ENCODE measurements around the gene MAGI3.
A peak's percentile ranks its signal among the peaks of the same experiment; 100 is the strongest.

MAGI3 gene

GRCh38 chr1:113662101-113662500 is 271.8 kb downstream of the MAGI3 start:
- DNase-seq: no peak

- no peak for DNase-seq
These were observed 273.0 kb downstream of the MAGI3 start for GRCh38 chr1:113663165-113663951.

DNA sequence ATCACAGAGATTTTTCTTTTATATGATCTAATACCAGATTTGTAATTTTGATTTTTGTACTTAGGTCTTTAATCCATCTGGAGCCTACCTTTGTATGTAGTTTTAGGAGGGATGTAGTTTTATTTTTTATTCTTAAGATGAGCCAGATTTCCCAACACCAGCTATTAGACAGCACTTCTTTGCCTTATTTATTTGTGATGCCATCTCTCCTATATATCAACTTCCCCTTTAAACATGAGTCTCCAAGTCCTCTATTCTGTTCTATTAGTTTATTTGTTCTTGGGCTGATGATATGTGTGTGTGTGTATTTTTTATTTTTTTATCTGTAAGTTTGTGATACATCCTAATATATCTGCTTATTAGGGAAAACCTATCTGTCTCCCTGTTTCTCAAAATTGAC is 274.8 kb downstream of the MAGI3 start:
- DNase-seq: no peak

- no peak for DNase-seq
These were observed 275.8 kb downstream of the MAGI3 start for GRCh38 chr1:113666126-113666525.

DNA sequence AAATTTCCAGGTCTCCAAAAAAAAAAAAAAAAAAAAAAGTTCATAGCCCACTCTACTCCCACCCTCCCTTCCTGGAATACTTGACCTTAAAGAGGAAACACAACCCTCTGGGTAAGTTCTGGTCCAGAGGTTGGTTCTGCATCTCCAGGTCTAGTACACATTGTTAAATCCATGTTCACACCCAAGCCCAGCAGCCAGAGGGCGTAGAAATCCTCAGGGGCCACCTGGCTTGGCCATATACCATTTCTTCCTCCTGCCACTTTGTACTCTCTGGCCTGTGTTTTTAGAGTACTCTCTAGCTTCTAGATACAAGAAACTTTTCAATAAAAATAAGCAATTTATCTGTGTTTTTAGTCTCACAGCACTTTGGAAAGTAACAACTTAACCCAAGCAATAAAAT is 279.7 kb downstream of the MAGI3 start:
- no peak for DNase-seq

DNA sequence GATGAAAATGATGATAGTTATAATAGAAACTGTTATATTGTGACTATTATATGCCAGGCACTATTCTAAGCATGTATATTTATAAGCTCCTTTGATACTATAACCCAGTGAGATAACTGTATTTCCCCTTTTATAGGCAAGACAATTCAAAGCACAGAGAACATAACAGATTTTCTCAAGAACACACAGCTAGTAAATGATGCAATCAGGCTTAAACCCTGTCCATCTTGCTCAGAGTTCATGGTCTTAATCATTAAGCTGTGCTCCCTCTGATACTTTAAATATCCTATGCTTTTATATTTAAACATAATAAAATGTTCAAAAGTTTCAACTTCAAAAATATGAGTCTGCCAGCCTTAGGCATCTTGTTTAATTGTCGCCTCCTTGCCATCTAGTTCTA is 280.3 kb downstream of the MAGI3 start:
- DNase-seq: no peak

GRCh38 chr1:113672491-113672890 is 282.2 kb downstream of the MAGI3 start:
- no peak for DNase-seq

DNA sequence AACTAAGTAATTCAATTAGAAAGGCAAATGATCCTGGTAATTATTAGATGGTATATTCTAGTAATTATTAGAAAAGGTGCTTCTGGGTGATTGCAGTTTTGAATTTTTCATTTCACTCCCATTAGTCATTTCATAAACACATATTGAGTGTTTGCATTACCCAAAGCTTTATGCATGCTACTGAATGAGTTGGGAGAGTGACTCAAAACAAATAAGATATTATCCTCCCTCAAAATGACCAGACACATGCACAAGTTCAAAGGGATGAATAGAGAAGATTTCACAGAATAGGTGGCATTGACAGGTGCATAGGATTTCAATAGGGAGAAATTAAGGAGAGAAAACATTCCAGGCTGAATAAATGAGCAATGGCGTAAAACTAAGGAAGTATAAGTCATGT is 284.3 kb downstream of the MAGI3 start:
- DNase-seq: no peak

DNA sequence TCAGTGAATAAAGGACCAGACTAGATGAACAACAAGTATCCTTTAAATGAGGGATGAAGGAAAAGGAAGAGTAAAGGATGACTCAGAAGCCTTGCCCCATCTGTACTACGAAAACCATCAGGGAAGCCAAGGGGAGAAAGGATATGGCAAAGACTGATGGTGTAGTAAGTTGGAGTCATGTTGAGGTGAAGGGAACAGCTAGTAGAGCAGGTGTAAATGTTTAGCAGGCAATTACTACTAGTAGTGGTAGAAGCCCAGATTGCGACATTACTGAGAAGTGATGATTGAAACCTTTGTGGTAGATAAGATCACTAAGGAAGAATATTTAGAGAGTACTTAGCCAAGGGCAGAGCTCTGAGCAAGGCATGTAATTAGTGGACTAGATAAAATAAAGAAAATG is 285.0 kb downstream of the MAGI3 start:
- DNase-seq: no peak

DNA sequence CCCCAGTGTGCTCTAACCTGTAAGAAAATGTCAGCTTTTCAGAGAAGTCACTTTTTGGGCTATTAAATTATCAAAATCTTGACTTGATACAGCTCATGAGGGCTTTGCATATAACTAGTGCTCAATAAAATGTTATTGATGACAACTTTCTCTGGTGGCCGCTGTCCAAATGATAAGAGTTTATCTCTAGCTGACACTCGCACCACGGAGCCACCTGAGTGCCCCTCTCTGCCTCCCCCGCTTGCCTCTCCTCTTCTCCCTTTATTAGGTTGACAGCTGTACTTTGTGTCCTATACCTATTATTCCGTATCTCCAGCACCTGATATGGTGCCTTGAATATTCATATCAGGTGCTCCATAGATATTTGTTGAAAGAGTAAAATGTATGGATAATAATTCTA is 286.2 kb downstream of the MAGI3 start:
- no peak for DNase-seq

- peak in 1 of 2 donors; percentile 38 for DNase-seq
These were observed 287.2 kb downstream of the MAGI3 start for GRCh38 chr1:113677250-113678158.

GRCh38 chr1:113678159-113678469 is 287.8 kb downstream of the MAGI3 start:
- no peak for DNase-seq

GRCh38 chr1:113681596-113682337 is 291.5 kb downstream of the MAGI3 start:
- no peak for DNase-seq

- no peak for DNase-seq
These were observed 293.3 kb downstream of the MAGI3 start for GRCh38 chr1:113683384-113684152.

DNA sequence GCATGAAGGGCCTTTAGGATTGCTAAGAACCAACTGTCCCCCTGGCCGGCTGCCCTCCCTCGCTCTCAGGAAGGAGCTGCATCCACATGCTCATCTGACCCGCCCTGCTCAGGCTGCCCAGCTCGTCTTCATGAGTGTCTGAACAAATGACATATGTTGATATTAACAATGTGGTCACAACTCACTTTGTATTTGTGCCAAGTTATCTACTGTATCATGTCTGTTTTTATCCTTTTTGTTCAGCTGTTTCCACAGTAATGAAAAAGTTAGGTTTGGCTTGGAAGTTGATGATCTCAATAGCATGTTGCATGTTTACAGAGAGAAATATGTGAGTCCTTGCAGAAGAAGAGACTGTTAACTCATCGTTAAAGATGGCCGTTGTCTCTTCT is 293.8 kb downstream of the MAGI3 start:
- no peak for DNase-seq

- no peak for DNase-seq
These were observed 296.7 kb downstream of the MAGI3 start for GRCh38 chr1:113686891-113687618.

GRCh38 chr1:113691184-113691583 is 300.9 kb downstream of the MAGI3 start:
- no peak for DNase-seq

GRCh38 chr1:113692342-113692741 is 302.0 kb downstream of the MAGI3 start:
- DNase-seq: peak in 1 of 2 donors; percentile 8

DNA sequence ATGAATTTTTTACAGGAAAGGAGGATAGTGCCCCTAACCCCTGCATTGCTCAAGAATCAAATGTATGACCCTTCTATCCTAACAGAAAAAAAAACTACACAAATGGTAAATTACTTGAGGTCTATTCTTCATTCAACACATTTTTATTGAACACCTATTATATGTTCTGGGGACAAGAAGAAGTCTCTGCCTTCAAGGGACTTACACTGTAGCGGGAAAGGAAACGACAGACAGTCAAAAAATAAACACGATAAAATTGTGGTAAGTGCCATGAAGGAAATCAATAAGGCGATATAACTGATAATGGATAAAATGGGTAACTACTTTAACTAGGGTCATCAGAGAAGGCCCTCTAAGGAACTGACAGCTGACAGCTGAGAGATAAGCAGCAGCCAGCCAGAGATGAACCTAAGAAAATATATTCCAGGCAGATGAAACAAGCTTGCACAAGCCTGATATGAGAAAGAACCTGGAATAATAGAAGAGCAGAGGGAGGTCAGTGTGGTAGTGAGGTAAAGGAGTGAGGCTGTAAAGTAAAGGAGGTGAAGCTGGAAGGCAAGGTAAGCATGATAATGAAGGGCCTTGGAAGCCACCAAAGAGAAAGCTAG is 302.6 kb downstream of the MAGI3 start:
- no peak for DNase-seq

DNA sequence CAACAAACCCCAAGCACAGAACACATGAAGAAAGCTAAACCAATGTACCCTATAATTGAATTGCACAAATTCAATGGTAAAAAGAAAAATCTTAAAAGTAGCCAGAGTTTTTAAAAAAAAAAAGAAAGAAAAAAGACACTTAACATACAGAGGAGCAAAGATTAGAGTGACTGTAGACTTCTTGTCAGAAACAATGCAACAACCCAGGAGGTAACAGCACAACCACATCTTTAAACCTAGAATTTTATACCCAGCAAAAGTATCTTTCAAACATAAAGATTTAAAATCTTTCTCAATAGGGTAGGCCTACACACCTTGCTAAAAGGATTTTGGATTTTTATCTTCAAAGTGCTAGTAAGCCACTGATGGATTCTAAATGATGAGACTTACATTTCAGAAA is 304.6 kb downstream of the MAGI3 start:
- no peak for DNase-seq

GRCh38 chr1:113701429-113701828 is 311.1 kb downstream of the MAGI3 start:
- peak in 1 of 2 donors; percentile 15 for DNase-seq
